ENCODE results near the gene TIGD6.

Gene TIGD6

DNA sequence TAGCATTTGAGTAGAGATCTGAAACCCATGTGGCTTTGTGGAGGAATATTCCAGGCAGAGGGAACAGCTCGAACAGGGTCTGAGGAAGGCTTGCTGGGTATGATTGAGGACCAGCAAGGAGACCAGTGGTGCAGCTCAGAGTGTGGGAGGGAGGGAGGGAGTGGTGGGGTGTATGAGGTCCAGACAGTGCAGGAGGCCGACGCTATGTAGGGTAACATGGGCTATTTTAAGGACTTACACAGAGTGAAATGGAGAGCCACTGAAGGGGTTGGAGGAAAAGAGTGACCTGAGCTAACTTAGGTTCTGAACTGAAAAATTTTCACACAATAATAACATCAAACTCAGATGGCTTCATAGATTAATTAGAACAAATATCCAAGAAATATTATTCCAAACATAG is 42.0 kb upstream of the TIGD6 start:
- H4K20me1 ChIP-seq (ENCODE audit: control insufficient read depth, insufficient read depth, low read depth, low read length): peaks cover 3% of the 10 kb centered on the region; the same call in 1 of the 2 replicates
- no peaks in the 10 kb centered on the region for H3K27me3 ChIP-seq (ENCODE audit: control insufficient read depth, low read length)
- no peaks in the 10 kb centered on the region for H3K79me2 ChIP-seq (ENCODE audit: control insufficient read depth, low read length)
- H3K4me2 ChIP-seq (ENCODE audit: low read length): no peak overlapping the region
- H3K9me3 ChIP-seq (ENCODE audit: control insufficient read depth, insufficient read depth, low read length): no peaks in the 10 kb centered on the region
- H3K4me3 ChIP-seq (ENCODE audit: low read length): no peak overlapping the region
- peaks cover 87% of the 10 kb centered on the region for H3K36me3 ChIP-seq (ENCODE audit: control insufficient read depth, low read length)
- no peak overlapping the region for H3K27ac ChIP-seq (ENCODE audit: low read depth, low read length)
- no peaks in the 10 kb centered on the region for H3K9me2 ChIP-seq (replicated peaks; ENCODE audit: control insufficient read depth, low read length)
- no peaks in the 10 kb centered on the region for H3F3A ChIP-seq (ENCODE audit: control insufficient read depth, insufficient read depth)
- TF ChIP-seq EZH2phosphoT487 (IDR thresholded peaks at IDR 0.05; ENCODE audit: borderline replicate concordance, low read length): no peak
- H3K4me1 ChIP-seq (ENCODE audit: control insufficient read depth, low read length): no peaks in the 10 kb centered on the region

DNA sequence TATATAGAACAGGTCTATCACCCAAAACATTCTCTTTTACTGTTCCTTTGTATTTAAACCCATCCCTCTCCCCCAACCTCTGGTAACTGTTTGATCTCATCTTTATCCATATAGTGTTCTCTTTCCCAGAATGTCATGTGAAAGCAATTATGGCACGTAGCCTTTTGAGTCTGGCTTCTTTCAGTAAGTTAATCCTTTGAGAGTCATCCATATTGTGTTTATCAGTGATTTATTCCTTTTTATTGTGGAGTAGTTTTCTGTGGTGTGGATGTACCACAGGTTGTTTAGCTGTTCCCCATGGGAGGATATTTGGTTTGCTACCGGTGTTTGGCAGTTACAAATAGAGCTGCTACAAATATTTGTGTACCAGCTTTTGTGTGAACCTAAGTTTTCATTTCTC is 38.1 kb upstream of the TIGD6 start:
- H3K4me3 ChIP-seq (ENCODE audit: low read length): no peak overlapping the region
- peaks cover 9% of the 10 kb centered on the region for H3K4me1 ChIP-seq (ENCODE audit: control insufficient read depth, low read length)
- H3K4me2 ChIP-seq (ENCODE audit: low read length): no peak overlapping the region
- H3K27ac ChIP-seq (ENCODE audit: low read depth, low read length): no peak overlapping the region
- H3K9me2 ChIP-seq (replicated peaks; ENCODE audit: control insufficient read depth, low read length): no peaks in the 10 kb centered on the region
- no peaks in the 10 kb centered on the region; the same call in 1 of the 2 replicates for H3K79me2 ChIP-seq (ENCODE audit: control insufficient read depth, low read length)
- peaks cover 95% of the 10 kb centered on the region for H3K36me3 ChIP-seq (ENCODE audit: control insufficient read depth, low read length)
- no peaks in the 10 kb centered on the region for H3K27me3 ChIP-seq (ENCODE audit: control insufficient read depth, low read length)
- peaks cover 3% of the 10 kb centered on the region; the same call in 1 of the 2 replicates for H4K20me1 ChIP-seq (ENCODE audit: control insufficient read depth, insufficient read depth, low read depth, low read length)
- no peak for TF ChIP-seq EZH2phosphoT487 (IDR thresholded peaks at IDR 0.05; ENCODE audit: borderline replicate concordance, low read length)
- TF ChIP-seq, protein P1, sequence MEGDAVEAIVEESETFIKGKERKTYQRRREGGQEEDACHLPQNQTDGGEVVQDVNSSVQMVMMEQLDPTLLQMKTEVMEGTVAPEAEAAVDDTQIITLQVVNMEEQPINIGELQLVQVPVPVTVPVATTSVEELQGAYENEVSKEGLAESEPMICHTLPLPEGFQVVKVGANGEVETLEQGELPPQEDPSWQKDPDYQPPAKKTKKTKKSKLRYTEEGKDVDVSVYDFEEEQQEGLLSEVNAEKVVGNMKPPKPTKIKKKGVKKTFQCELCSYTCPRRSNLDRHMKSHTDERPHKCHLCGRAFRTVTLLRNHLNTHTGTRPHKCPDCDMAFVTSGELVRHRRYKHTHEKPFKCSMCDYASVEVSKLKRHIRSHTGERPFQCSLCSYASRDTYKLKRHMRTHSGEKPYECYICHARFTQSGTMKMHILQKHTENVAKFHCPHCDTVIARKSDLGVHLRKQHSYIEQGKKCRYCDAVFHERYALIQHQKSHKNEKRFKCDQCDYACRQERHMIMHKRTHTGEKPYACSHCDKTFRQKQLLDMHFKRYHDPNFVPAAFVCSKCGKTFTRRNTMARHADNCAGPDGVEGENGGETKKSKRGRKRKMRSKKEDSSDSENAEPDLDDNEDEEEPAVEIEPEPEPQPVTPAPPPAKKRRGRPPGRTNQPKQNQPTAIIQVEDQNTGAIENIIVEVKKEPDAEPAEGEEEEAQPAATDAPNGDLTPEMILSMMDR (IDR thresholded peaks at IDR 0.05; ENCODE audit: low read depth, low read length, poor library complexity, severe bottlenecking): no peak
- no peaks in the 10 kb centered on the region for H3F3A ChIP-seq (ENCODE audit: control insufficient read depth, insufficient read depth)
- H3K9me3 ChIP-seq (ENCODE audit: control insufficient read depth, insufficient read depth, low read length): no peaks in the 10 kb centered on the region

DNA sequence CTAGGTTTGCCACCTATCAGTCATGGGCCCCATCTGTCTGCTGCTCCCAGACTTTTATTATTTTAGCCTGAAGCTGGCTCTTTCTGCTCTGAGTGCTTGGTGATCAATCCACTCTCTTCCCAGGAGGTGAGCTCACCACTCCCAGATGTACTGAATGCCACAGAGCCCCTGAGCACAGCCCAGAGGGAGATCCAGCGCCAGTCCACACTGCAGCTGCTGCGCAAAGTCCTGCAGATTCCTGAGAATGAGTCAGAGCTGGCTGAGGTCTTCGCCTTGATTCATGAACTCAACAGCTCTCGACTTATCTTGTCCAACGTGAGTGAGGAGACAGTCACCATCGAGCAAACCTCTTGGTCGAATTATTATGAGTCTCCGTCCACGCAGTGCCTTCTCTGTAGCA is 36.1 kb upstream of the TIGD6 start:
- Histone ChIP-seq H3K9me2 (replicated peaks; ENCODE audit: control insufficient read depth, low read length) (no peaks in the 10 kb centered on the region), H3K79me2 (ENCODE audit: control insufficient read depth, low read length) (no peaks in the 10 kb centered on the region; the same call in 1 of the 2 replicates), H3K27ac (ENCODE audit: low read depth, low read length) (no peak overlapping the region), H4K20me1 (ENCODE audit: control insufficient read depth, insufficient read depth, low read depth, low read length) (no peaks in the 10 kb centered on the region), H3K4me2 (ENCODE audit: low read length) (no peak overlapping the region), H3K27me3 (ENCODE audit: control insufficient read depth, low read length) (no peaks in the 10 kb centered on the region), H3F3A (ENCODE audit: control insufficient read depth, insufficient read depth) (no peaks in the 10 kb centered on the region), H3K36me3 (ENCODE audit: control insufficient read depth, low read length) (peaks cover 96% of the 10 kb centered on the region), H3K9me3 (ENCODE audit: control insufficient read depth, insufficient read depth, low read length) (no peaks in the 10 kb centered on the region), H3K4me3 (ENCODE audit: low read length) (no peak overlapping the region), H3K4me1 (ENCODE audit: control insufficient read depth, low read length) (peaks cover 9% of the 10 kb centered on the region)
- TF ChIP-seq, protein P1 (IDR thresholded peaks at IDR 0.05; ENCODE audit: low read depth, low read length, poor library complexity, severe bottlenecking): no peak
- no peak for TF ChIP-seq EZH2phosphoT487 (IDR thresholded peaks at IDR 0.05; ENCODE audit: borderline replicate concordance, low read length)

DNA sequence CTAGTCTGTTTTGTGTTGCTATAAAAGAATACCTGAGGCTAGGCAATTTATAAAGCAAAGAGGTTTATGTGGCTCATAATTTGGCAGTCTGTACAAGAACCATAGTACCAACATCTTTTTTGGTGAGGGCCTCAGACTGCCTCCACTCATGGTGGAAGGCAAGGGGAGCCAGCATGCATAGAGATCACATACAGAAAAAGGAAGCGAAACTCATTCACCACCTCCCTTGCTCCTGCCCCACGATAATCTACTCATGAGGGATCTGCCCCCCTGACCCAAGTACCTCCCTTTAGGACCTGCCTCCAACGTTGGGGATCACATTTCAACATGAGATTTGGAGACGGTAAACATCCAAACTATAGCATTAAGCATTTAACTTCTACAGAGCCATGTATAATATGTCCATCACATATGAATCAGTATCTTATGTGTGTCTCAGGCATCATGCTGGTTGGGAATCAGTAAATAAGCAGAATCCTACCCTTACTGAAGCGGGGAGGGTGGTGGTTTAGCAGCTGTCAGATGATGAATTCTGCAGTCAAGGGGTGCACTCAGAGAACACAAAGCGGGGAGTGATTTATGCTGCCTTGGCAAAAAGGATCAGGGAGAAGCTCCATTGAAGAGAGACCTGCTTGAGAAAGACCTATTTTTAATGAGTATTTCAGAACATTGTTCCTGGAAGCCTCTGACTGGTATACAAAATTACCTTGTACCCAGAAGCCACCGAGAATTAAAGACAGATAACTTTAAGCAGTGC is 34.9 kb upstream of the TIGD6 start:
- H3F3A ChIP-seq (ENCODE audit: control insufficient read depth, insufficient read depth): no peaks in the 10 kb centered on the region

More for the DNA sequence above, 34.9 kb upstream of the TIGD6 start:
- Histone ChIP-seq H3K4me1 (ENCODE audit: control insufficient read depth, low read length) (peaks cover 9% of the 10 kb centered on the region), H3K9me2 (replicated peaks; ENCODE audit: control insufficient read depth, low read length) (no peaks in the 10 kb centered on the region), H3K36me3 (ENCODE audit: control insufficient read depth, low read length) (peaks cover 96% of the 10 kb centered on the region), H3K27ac (ENCODE audit: low read depth, low read length) (no peak overlapping the region), H3K27me3 (ENCODE audit: control insufficient read depth, low read length) (no peaks in the 10 kb centered on the region), H3K79me2 (ENCODE audit: control insufficient read depth, low read length) (no peaks in the 10 kb centered on the region; the same call in 1 of the 2 replicates), H3K4me2 (ENCODE audit: low read length) (no peak overlapping the region), H3K9me3 (ENCODE audit: control insufficient read depth, insufficient read depth, low read length) (no peaks in the 10 kb centered on the region), H3K4me3 (ENCODE audit: low read length) (no peak overlapping the region), H4K20me1 (ENCODE audit: control insufficient read depth, insufficient read depth, low read depth, low read length) (no peaks in the 10 kb centered on the region)
- TF ChIP-seq, protein P1 (IDR thresholded peaks at IDR 0.05; ENCODE audit: low read depth, low read length, poor library complexity, severe bottlenecking): no peak
- TF ChIP-seq EZH2phosphoT487 (IDR thresholded peaks at IDR 0.05; ENCODE audit: borderline replicate concordance, low read length): no peak

All from DOHH2 (cell line).